IPS-11a (cell line): ENCODE measurements around the gene KLHL3.

Experiments used
- H3K4me3 ChIP-seq: one replicate; pipeline ENCODE4 v1.5.1; 2013; ENCODE audit warnings: low read depth, low read length, control low read depth

KLHL3 gene

GRCh38 chr5:137584262-137584661 is 151.6 kb downstream of the KLHL3 start:
- no peak overlapping the region for H3K4me3 ChIP-seq

- no peak overlapping the region for H3K4me3 ChIP-seq
Observed at GRCh38 chr5:137583129-137583528, 152.8 kb downstream of the KLHL3 start.

GRCh38 chr5:137582218-137582617 is 153.7 kb downstream of the KLHL3 start:
- no peak overlapping the region for H3K4me3 ChIP-seq

- H3K4me3 ChIP-seq, result no peak overlapping the region
Observed at GRCh38 chr5:137581776-137582175, 154.1 kb downstream of the KLHL3 start.

- no peak overlapping the region for H3K4me3 ChIP-seq
Observed at GRCh38 chr5:137580030-137580429, 155.9 kb downstream of the KLHL3 start.

GRCh38 chr5:137575847-137576246 is 160.0 kb downstream of the KLHL3 start:
- H3K4me3 ChIP-seq, result no peak overlapping the region

- H3K4me3 ChIP-seq, result no peak overlapping the region
Observed at GRCh38 chr5:137575211-137575610, 160.7 kb downstream of the KLHL3 start.

- no peak overlapping the region for H3K4me3 ChIP-seq
Observed at GRCh38 chr5:137573376-137573775, 162.5 kb downstream of the KLHL3 start.

GRCh38 chr5:137572042-137572695 is 163.7 kb downstream of the KLHL3 start:
- no peak overlapping the region for H3K4me3 ChIP-seq

- no peak overlapping the region for H3K4me3 ChIP-seq
Observed at GRCh38 chr5:137570070-137570469, 165.8 kb downstream of the KLHL3 start.
